ENCODE measurements around the gene ETFA.
A peak's percentile ranks its signal among the peaks of the same experiment; 100 is the strongest.

ETFA gene

DNA sequence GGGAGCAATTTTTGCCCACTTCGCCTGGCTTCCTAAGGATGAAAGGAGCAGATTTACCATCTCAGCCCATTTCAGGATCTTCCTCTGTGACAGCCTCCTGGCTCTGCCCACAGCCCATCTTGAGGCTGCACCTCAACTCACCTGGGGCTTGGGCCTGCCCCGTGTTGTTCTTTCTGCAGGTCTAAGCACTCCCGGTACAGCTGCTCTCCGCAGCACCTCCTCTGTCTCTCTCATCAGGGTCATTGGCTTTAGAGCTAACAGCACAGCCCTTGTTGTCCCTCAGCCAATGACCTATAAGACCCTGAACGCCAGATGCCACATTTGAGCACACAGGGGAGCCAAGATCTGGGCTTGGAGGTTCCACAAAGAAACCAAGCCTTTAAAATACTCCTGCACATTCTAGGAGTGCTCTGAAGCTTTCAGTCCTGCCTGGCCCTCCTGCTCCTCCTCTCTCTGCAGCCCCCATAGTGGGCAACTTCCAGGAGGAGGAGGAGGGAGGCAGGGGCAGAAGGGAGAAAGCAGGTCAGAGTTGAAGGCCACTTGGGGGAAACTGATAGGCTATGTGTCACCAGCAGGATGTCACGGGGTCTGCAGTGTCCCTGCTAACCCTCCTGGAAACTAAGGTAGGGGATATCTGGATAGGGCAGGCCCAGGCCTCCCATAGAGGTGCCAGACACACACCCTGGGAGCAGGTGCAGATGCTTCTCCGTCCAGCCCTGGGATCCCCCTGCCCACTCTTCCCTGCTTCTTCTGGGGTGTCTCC lies 115.6 kb downstream of the ETFA start:
- no peak for DNase-seq (ENCODE audit: low read depth)

- no peak for DNase-seq (ENCODE audit: low read depth)
Observed at GRCh38 chr15:76193934-76194333, 117.3 kb downstream of the ETFA start.

DNA sequence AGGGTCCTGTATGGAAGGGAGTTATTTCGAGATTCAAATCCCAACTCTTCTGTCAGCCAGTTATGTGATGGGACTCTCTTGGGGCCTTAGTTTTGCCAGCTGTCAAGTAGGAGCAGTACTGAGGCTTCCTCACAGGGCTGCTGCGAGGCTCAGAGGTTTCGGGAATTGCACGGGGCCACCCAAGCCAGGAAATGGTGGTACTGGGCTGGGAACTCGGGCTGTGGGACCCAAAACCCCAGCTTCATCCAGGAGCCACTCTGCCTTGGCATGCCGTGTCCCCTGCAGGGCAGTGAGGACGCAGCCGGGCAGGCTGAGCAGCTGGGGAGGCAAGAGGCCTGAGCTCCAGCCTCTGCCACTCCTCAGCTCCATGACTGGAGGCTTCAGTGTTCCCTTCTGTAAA lies 118.6 kb downstream of the ETFA start:
- DNase-seq (ENCODE audit: low read depth): no peak

DNA sequence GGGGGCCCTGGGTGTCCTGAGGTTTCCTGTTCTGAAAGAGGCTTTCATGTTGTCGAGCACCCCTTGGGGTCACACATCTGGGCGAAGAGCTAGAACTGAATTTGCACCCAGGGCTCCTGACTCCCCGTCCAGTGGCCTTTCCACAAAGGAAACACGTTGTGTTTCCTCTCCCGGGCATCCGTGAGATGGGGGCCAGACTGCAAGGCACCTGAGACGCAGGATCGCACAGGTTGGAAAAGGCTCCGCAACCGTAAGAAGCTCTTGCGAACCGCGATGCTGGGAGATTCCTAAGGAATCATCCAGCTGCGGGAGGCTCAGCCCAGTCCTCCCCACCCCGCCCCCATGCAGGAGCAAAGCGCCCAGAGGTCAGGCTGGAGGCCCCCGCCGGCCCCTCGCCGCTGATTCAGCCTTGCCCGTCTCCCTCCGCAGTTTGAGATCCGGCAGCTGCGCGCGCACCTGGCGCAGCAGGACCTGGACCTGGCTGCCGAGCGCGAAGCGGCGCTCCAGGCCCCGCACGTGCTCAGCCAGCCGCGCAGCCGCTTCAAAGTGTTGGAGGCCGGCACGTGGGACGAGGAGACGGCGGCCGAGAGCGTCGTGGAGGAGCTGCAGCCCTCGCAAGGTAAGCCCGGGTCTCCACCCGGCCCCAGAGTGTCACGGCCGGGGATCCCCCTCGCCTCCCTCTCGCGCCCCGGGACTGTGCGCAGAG lies 119.6 kb downstream of the ETFA start:
- DNase-seq (ENCODE audit: low read depth): no peak

GRCh38 chr15:76190751-76191538 lies 120.3 kb downstream of the ETFA start:
- DNase-seq (ENCODE audit: low read depth): peak; percentile 32

DNA sequence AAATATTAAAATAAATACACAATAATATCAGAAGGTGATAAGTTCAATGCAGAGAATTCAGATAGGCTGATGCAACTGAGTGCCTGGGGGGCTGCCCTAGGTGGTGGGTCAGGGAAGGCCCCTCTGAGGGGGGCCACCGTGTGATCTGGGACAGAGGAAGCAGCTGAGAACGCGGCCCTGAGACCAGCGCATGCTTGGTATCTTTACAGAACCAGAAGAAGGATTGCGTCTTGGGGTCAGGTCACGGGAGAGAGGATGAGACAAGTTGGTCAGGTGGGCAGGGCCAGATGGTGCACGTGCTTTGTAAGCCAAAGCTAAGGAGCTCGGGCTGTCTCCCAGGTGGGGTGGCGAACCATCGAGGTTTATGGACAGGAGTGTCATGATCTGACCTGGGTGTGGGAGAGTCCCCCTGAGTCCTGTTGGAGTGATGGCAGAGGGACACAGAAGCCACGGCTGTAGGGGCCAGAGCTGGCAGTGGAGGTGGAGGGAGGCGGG lies 121.2 kb downstream of the ETFA start:
- no peak for DNase-seq (ENCODE audit: low read depth)

DNA sequence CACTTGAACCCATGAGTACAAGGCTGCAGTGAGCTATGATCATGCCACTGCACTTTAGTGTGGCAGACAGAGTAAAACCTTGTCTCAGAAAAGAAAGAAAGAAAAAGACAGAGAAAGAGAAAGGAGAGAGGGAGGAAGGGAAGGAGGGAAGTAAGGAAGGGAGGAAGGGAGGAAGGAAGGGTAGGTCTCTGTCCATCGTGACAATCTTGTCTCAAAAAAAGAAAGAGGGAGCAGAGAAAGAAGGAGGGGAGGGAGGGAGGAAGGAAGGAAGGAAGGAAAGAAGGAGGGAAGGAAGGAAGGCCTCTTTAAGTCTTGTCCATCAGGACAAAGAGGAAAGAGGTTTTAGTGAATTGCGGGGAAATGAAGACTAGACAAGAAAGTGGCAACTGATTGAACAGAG lies 122.2 kb downstream of the ETFA start:
- no peak for DNase-seq (ENCODE audit: low read depth)

DNA sequence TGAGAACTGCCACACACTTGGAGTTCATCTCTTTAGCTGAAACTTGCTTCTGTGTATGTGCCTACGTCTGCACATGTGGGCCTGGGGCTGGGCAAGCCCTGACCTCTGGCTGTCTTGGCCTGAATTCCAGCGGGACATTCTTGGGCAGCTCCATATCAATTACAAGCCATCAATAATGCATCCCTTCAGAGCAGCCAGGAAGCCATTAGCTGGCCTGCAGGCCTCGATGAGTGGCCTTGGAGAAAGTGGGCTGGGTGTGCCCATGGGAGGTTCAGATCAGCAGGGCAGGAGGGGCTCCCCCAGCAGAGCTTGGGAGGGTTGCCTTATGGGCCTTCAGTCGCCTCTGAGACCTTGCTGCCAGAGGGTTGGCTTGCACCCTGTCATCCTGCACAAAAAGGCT lies 124.1 kb downstream of the ETFA start:
- no peak for DNase-seq (ENCODE audit: low read depth)

DNA sequence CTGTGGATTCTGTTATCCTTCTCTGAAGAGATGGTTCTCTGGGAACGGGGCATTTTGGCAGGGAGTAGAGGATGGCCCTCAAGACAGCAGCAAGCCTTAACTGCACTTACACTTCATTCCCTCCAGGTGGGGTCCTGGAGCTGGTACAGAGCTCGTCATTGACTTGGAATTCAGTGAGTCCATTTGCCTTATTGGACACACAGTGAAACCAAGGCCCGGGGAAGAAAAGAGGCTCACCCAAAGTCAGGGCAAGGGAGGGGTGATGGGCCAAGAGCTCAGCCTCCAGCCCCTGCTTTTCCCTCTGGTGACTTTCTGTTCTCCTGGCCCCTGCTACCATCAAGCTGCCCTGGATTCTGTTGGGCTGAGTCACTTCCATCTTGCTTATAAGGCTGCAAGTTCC lies 125.6 kb downstream of the ETFA start:
- DNase-seq (ENCODE audit: low read depth): no peak

GRCh38 chr15:76184650-76185035 lies 126.6 kb downstream of the ETFA start:
- no peak for DNase-seq (ENCODE audit: low read depth)

DNA sequence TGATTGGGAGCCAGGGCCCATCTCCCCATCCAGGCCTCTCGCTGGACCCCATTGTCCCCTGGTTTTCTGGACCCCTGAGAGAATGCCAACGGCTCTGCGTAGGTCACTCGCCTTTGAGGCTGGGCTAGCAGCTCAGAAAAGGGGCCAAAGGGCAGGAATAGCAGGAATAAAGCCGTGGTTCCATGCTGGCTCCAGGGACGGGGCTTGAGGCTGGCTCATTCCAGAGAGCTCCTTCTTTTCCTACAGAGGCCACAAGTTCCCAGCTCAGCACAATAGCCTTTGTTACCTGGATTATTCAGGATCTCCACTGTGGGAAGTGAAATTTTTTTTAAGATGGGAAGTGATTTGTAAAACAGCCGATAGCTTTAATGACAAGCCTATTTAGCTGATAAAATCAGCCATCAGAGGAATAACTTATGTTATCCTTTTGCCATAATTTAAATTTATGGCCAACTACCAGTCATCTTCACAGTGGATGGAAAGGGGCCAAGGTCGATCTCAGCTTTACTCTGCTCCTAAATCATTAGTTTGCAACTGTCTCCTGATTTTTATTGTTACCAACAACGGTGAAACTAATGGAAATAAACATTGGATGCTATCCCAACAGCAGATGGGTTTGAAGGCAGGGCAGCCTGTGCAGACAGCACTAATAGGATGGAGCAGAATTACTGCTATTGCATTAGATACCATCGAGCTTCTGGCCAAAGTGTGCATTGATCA lies 127.2 kb downstream of the ETFA start:
- DNase-seq (ENCODE audit: low read depth): no peak

- no peak for DNase-seq (ENCODE audit: low read depth)
Observed at GRCh38 chr15:76181705-76182107, 129.6 kb downstream of the ETFA start.

DNA sequence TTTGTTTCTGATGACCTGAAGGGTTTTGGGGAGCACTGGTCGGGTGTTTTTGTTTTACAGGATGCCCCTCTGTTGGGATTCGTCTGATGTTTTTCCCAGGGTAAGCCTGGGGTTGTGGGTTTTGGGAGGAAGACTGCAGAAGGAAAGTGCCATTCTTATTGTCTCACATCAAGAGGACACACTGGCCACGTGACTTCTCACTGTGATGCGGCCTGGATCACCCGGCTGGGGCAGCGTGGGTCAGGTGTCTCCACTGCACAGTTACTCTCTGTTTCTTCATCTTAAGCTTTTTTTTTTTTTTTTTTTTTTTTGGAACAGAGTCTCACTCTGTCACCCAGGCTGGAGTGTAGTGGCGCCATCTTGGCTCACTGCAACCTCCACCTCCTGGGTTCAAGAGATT lies 130.9 kb downstream of the ETFA start:
- no peak for DNase-seq (ENCODE audit: low read depth)

- no peak for DNase-seq (ENCODE audit: low read depth)
Observed at GRCh38 chr15:76179023-76179422, 132.2 kb downstream of the ETFA start.

DNA sequence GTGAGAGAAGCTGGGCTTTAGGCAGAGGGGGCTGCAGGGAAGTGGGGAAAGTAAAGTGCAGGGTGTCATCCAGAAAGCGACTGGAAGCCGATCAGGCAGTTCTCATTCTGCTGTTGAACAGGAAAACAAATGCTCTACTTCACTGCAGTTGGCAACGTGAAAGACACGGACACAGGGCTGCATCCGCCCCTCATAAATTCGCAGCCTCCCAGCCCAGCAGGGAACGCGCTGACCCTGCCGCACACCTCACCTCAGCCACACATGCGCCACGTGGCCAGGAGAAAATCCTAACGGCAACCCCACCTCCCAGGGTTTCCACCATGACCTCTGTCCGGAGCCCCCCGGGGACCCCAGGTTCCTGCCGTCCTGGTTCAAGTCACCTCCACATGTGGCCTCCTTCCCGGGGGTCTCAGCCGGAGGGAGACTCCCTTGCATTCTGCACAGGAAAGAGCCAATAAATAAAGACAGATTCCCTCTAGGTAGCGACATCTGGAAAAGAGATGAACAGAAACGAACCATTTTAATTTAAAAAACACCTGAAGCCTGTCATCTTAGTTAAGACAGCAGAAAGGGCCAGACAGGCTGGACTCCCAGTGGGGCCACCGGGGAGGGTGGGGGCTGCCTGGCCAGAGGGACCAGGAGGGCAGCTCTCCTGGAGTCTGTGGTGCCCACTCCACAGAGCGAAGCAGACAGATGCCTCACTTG lies 132.8 kb downstream of the ETFA start:
- no peak for DNase-seq (ENCODE audit: low read depth)

GRCh38 chr15:76177491-76178040 lies 133.7 kb downstream of the ETFA start:
- DNase-seq (ENCODE audit: low read depth): no peak

- DNase-seq (ENCODE audit: low read depth): no peak
Observed at GRCh38 chr15:76176487-76177085, 134.7 kb downstream of the ETFA start.

DNA sequence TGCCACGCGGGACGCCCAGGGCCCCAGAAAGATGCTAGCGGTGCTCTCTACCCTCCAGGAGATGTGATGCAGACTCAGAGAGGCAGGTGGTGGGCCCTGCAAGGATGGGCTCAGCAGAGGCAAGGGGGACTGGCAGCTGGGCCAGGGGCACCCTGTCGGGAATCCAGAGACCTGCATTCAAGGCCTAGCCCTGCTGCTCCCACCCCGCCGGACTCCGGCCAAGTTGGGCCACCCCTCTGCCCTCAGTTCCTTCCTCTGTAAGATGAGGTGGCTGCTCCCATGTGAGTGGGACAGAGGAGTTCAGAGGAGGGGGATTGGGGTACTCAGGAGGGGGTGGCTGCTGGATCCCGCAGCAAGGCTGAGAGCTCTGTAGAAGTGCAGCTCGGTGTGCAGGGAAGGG lies 135.2 kb downstream of the ETFA start:
- DNase-seq (ENCODE audit: low read depth): no peak

DNA sequence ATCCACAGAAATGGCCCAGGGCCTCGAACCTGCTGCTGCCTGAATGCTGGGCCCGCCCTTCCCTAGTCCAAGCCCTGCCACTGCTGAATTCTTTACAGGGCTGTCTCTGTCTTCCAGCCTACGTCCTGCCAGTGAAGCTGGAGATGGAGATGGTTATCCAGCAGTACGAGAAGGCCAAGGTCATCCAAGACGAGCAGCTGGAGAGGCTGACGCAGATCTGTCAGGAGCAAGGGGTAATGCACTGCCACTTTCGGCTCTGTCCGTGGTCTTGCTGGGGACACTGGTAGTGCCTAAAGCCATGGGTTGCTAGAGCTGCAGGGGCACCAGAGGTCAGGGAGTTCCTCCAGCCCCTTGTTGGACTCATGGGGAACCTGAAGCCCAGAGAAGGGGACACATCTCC lies 135.8 kb downstream of the ETFA start:
- DNase-seq (ENCODE audit: low read depth): no peak

- no peak for DNase-seq (ENCODE audit: low read depth)
Observed at GRCh38 chr15:76174654-76175053, 136.6 kb downstream of the ETFA start.

Measured in T follicular helper cell (primary cell).